ENCODE measurements around the gene TNIK.

The TNIK gene

DNA sequence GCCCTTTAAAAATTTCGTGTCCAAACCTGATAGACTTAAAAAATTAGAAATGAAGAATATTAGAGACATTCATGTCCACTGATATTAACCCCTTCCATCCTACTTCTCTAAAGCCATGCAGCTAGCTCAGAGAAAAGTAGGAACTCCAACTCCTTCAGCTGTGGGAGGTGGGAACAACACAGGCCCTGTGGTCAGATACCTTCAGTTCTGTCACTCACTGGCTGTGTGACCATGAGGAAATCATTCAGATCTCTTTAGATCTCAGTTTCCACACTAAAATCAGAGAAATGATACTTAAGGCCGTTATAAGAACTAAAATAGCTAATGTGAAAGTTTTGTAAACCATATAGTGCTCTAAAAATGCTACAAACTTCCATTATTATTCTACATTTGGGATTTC is 209.8 kb downstream of the TNIK start:
- no peak for DNase-seq
- Mint-ChIP-seq H3K4me3 (no peak overlapping the region), H3K9me3 (no peaks in the 10 kb centered on the region), H3K27me3 (ENCODE audit: low read depth, poor library complexity) (no peaks in the 10 kb centered on the region), H3K4me1 (peaks cover 34% of the 10 kb centered on the region), H3K36me3 (ENCODE audit: low read depth) (no peaks in the 10 kb centered on the region), H3K27ac (no peak overlapping the region)
- TF ChIP-seq, protein P1, sequence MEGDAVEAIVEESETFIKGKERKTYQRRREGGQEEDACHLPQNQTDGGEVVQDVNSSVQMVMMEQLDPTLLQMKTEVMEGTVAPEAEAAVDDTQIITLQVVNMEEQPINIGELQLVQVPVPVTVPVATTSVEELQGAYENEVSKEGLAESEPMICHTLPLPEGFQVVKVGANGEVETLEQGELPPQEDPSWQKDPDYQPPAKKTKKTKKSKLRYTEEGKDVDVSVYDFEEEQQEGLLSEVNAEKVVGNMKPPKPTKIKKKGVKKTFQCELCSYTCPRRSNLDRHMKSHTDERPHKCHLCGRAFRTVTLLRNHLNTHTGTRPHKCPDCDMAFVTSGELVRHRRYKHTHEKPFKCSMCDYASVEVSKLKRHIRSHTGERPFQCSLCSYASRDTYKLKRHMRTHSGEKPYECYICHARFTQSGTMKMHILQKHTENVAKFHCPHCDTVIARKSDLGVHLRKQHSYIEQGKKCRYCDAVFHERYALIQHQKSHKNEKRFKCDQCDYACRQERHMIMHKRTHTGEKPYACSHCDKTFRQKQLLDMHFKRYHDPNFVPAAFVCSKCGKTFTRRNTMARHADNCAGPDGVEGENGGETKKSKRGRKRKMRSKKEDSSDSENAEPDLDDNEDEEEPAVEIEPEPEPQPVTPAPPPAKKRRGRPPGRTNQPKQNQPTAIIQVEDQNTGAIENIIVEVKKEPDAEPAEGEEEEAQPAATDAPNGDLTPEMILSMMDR (IDR thresholded peaks at IDR 0.05): no peak

DNA sequence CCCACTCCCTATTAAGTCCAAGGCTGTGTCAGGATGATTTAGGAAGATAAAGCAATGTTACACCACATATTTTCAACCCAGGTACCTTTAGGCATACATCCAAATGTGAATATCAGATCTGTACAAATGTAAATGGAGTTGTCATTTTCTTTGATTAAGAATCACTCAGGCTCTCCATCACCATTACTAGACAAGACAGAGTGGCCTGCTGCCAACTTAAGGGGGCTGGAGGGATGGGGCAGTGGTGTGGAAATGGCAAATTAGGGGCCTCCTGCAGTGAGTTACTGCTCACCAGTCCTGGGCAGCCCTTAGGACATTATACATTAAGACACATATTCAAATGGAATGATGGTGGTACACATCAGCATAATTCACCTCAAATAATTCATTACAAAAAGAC is 211.0 kb downstream of the TNIK start:
- H3K27ac Mint-ChIP-seq: no peak overlapping the region
- no peaks in the 10 kb centered on the region for H3K9me3 Mint-ChIP-seq
- H3K4me3 Mint-ChIP-seq: no peak overlapping the region
- no peak for DNase-seq
- H3K4me1 Mint-ChIP-seq: peaks cover 22% of the 10 kb centered on the region
- no peaks in the 10 kb centered on the region for H3K27me3 Mint-ChIP-seq (ENCODE audit: low read depth, poor library complexity)
- no peaks in the 10 kb centered on the region for H3K36me3 Mint-ChIP-seq (ENCODE audit: low read depth)
- TF ChIP-seq, protein P1 (IDR thresholded peaks at IDR 0.05): no peak

DNA sequence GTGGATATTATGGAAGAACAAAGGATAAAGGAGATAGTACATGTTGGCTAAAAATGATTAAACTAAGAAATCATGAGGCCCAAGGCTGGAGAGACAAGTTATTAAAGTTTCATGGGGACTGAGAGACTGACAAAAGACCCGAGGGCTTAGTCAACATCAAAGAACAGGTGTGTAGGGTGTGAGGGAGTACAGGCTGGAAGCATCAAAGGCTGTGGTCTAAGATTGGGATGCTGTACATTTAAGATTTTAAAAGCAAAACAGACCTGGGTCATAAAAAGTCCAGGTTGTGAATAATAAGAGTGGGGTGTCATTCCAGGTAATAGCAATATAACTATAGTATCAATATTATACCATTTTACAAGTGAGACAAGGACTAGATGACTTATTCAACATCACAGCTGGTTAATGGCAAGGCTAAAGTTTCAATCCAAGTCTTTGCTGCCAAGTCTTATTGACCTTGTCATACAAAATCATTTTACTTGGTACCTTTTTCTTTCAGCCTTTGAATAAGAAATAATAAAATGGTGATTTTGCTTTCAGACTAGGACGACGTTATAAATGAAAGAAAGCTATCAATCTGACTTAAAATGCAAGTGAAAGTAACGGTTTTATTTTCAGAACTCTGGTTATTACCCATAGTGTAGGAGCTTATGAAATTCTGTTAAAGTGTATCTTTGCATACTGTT is 211.6 kb downstream of the TNIK start:
- H3K27me3 Mint-ChIP-seq (ENCODE audit: low read depth, poor library complexity): no peaks in the 10 kb centered on the region
- TF ChIP-seq, protein P1 (IDR thresholded peaks at IDR 0.05): no peak
- H3K27ac Mint-ChIP-seq: no peak overlapping the region
- no peak overlapping the region for H3K4me3 Mint-ChIP-seq
- no peaks in the 10 kb centered on the region for H3K9me3 Mint-ChIP-seq
- no peak for DNase-seq
- H3K4me1 Mint-ChIP-seq: peaks cover 15% of the 10 kb centered on the region
- no peaks in the 10 kb centered on the region for H3K36me3 Mint-ChIP-seq (ENCODE audit: low read depth)

DNA sequence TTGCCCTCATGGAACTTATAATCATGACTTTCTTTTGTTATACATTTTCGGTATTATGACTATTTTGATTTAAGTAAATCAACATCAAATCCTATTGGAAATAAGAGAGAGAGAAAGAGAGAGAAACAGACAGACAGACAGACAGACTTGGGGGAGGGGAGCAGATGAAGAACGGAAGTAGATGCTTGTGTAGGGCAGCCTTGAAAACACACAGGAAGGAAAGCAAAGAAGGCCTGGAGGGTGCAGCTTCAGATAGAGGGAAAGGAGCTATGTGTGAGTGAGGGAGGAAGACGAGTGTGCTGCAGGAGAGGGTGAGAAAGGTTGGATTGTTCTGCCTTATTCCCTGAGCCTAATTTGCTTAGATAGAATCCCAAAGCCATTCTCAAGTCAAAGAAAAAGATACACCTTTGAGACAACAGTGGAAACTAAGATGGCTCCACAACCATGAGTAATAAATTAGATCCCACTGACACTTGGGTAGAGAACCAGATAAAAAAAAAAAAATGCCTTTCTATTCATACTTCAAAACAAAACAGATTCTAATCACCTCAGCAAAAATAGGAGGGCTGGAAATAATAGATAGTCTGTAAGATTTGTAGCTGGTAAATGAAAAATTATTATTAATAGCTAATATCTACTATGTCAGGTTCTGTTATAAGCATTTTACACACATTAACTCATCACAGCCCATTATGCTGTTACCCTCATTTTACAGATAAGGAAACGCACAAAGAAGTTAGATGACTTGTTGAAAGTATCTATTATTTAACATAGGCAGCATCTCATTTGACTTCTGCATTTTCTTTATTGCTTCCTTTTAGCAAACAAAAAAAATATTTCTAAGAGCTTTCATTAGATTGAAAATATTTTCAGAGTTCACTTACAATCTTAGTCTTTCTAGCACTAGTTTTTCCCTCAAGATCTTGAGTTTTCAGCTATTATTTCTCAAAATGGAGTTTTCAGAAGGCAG is 214.1 kb downstream of the TNIK start:
- no peak for DNase-seq
- peaks cover 3% of the 10 kb centered on the region for H3K9me3 Mint-ChIP-seq
- H3K36me3 Mint-ChIP-seq (ENCODE audit: low read depth): peaks cover 4% of the 10 kb centered on the region
- no peak overlapping the region for H3K4me3 Mint-ChIP-seq
- TF ChIP-seq, protein P1 (IDR thresholded peaks at IDR 0.05): no peak
- H3K27me3 Mint-ChIP-seq (ENCODE audit: low read depth, poor library complexity): no peaks in the 10 kb centered on the region
- no peak overlapping the region for H3K27ac Mint-ChIP-seq
- H3K4me1 Mint-ChIP-seq: no peaks in the 10 kb centered on the region

DNA sequence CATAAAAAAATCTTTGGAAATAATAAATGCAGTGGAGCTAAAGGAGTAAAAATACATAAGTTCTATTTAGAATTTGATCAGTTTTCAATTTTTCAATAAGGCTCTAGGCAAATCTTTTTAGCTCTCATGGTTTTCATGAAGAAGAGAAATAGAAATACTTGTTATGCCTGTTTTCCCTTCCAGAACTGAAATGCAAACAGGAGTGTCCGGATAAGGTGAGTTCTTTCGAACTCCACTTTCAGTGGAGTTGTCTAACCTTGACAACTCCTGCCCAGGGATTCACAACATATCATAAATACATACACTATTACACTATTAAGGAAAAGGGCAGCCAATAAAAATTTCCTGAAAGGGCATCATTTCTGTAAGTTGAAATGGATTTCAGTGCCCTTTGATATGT is 217.3 kb downstream of the TNIK start:
- H3K4me3 Mint-ChIP-seq: no peak overlapping the region
- H3K9me3 Mint-ChIP-seq: peaks cover 3% of the 10 kb centered on the region
- H3K27me3 Mint-ChIP-seq (ENCODE audit: low read depth, poor library complexity): no peaks in the 10 kb centered on the region
- no peak overlapping the region for H3K27ac Mint-ChIP-seq
- TF ChIP-seq, protein P1 (IDR thresholded peaks at IDR 0.05): no peak
- peaks cover 4% of the 10 kb centered on the region for H3K36me3 Mint-ChIP-seq (ENCODE audit: low read depth)
- H3K4me1 Mint-ChIP-seq: peaks cover 29% of the 10 kb centered on the region
- DNase-seq: no peak
